Uterus (tissue), 2 donors: Measurements from ENCODE around the gene DAP.
"Not testable (repeated sequence)": the region's sequence is repeated elsewhere in the genome, so short reads cannot be mapped to it uniquely, and the experiment has no call there.

Experiments
- POLR2A ChIP-seq, 2 donors: fragments of 450-650 bp; IDR thresholded peaks; one replicate each; pipeline ENCODE4 v1.6.1; 2016; ENCODE audit warnings: antibody characterized with exemption in 2 of 2, mild to moderate bottlenecking in 1 of 2, moderate library complexity in 1 of 2
- TF ChIP-seq, protein P1 (sequence below), 4 experiments: fragments of 200-600 bp in 2 of 4; fragments of 450-650 bp in 2 of 4; sonication (generic) in 2 of 4; IDR thresholded peaks; one replicate each; pipeline ENCODE4 v1.5.1; 2016 to 2019; ENCODE audit warnings: antibody characterized with exemption in 4 of 4, mild to moderate bottlenecking in 2 of 4, moderate library complexity in 1 of 4

GRCh38 chr5:10630744-10631143 is 130.3 kb downstream of the DAP start:
- TF ChIP-seq, protein P1, sequence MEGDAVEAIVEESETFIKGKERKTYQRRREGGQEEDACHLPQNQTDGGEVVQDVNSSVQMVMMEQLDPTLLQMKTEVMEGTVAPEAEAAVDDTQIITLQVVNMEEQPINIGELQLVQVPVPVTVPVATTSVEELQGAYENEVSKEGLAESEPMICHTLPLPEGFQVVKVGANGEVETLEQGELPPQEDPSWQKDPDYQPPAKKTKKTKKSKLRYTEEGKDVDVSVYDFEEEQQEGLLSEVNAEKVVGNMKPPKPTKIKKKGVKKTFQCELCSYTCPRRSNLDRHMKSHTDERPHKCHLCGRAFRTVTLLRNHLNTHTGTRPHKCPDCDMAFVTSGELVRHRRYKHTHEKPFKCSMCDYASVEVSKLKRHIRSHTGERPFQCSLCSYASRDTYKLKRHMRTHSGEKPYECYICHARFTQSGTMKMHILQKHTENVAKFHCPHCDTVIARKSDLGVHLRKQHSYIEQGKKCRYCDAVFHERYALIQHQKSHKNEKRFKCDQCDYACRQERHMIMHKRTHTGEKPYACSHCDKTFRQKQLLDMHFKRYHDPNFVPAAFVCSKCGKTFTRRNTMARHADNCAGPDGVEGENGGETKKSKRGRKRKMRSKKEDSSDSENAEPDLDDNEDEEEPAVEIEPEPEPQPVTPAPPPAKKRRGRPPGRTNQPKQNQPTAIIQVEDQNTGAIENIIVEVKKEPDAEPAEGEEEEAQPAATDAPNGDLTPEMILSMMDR (IDR thresholded peaks at IDR 0.05), result not testable (repeated sequence)
- not testable (repeated sequence) for TF ChIP-seq POLR2A (IDR thresholded peaks at IDR 0.05)
